HG03442 (cell line): ENCODE results near the gene OBSCN.

Source experiments
- ATAC-seq: cut with Tn5 transposase; IDR thresholded peaks from one replicate; pipeline ENCODE4 v1.9.1; 2021; ENCODE audit warnings: mild to moderate bottlenecking, moderate library complexity; ENCODE audit not compliant: unreplicated experiment

OBSCN gene

GRCh38 chr1:228408869-228409805, 201.3 kb downstream of the OBSCN start:
- no peak for ATAC-seq

- no peak for ATAC-seq
Observed at GRCh38 chr1:228410015-228410414, 202.2 kb downstream of the OBSCN start.

GRCh38 chr1:228410671-228411070, 202.8 kb downstream of the OBSCN start:
- ATAC-seq, result no peak

- ATAC-seq, result no peak
Observed at GRCh38 chr1:228411121-228411520, 203.3 kb downstream of the OBSCN start.

- ATAC-seq, result no peak
Observed at GRCh38 chr1:228411548-228412430, 203.9 kb downstream of the OBSCN start.

- no peak for ATAC-seq
Observed at GRCh38 chr1:228413241-228414010, 205.6 kb downstream of the OBSCN start.

GRCh38 chr1:228414511-228415211, 206.8 kb downstream of the OBSCN start:
- ATAC-seq, result no peak

- no peak for ATAC-seq
Observed at GRCh38 chr1:228415221-228415620, 207.4 kb downstream of the OBSCN start.

DNA sequence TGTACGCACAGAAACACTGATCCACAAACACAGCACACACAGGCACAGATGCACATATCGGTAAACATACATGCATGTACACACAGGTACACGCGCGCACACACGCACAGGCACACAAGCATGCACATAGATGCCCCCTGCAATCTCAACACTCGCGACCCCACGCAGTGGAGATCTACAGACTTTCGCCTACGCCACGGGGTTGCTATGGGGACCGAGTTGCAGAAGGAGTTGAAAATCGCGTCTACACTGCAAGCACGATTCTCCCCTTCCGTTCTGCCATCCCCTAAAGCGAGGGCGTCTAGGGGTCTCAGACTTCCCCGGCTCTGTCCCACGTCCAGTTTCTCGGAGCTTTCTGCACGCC, 208.0 kb downstream of the OBSCN start:
- no peak for ATAC-seq

GRCh38 chr1:228416217-228416933, 208.5 kb downstream of the OBSCN start, which contains the start of gene TRIM17:
Gene TRIM17, minus strand, starts transcription at chr1:228416861. Its CDS starts 1,789 bp downstream, at chr1:228415072.
- ATAC-seq, result no peak

- no peak for ATAC-seq
Observed at GRCh38 chr1:228417061-228417460, 209.2 kb downstream of the OBSCN start.

- ATAC-seq, result no peak
Observed at GRCh38 chr1:228417483-228418203, 209.8 kb downstream of the OBSCN start.

- ATAC-seq, result no peak
Observed at GRCh38 chr1:228420968-228421826, 213.4 kb downstream of the OBSCN start.

- ATAC-seq, result no peak
Observed at GRCh38 chr1:228423404-228424053, 215.7 kb downstream of the OBSCN start.

GRCh38 chr1:228424685-228425660, 217.1 kb downstream of the OBSCN start:
- ATAC-seq, result no peak

- no peak for ATAC-seq
Observed at GRCh38 chr1:228426518-228427175, 218.8 kb downstream of the OBSCN start.
